ENCODE measurements around the gene TRIO.

- TF ChIP-seq ZNF274 (IDR thresholded peaks at IDR 0.05; ENCODE audit: low read depth, low read length) (no peak), YY1 (IDR thresholded peaks at IDR 0.05; ENCODE audit: insufficient read depth, insufficient read length) (no peak), SUZ12 (IDR thresholded peaks at IDR 0.05; ENCODE audit: extremely low read depth, insufficient read depth, insufficient read length) (no peak)
Observed at GRCh38 chr5:14261235-14261634, 118.1 kb downstream of the TRIO start.
